ENCODE measurements around the gene KCNC4.
A peak's percentile ranks its signal among the peaks of the same experiment; 100 is the strongest.

KCNC4 gene

GRCh38 chr1:110250008-110250407, 39.9 kb downstream of the KCNC4 start:
- H2AFZ ChIP-seq (ENCODE audit: low read length), result no peak overlapping the region
- no peak overlapping the region for H3K14ac ChIP-seq (ENCODE audit: low read length)
- DNase-seq (ENCODE audit: low spot score), result no peak
- H2BK120ac ChIP-seq (ENCODE audit: low read depth, low read length), result no peak overlapping the region
- no peak overlapping the region for H3K23ac ChIP-seq (ENCODE audit: low read depth, low read length, poor library complexity)
- no peak overlapping the region for H3K4ac ChIP-seq (ENCODE audit: low read length)
- no peak overlapping the region for H3K18ac ChIP-seq (ENCODE audit: low read length)
- no peak overlapping the region for H4K8ac ChIP-seq (ENCODE audit: low read depth, low read length)
- H3K79me1 ChIP-seq (ENCODE audit: low read depth, low read length), result no peaks in the 10 kb centered on the region
- H3K4me2 ChIP-seq (ENCODE audit: insufficient read depth, low read length, poor library complexity, severe bottlenecking), result no peak overlapping the region
- no peak overlapping the region for H2BK15ac ChIP-seq (ENCODE audit: low read length)
- H3K27me3 ChIP-seq (ENCODE audit: control insufficient read depth in 3 of 3, insufficient read depth in 3 of 3, low read depth in 1 of 3, low read length in 3 of 3), result peaks cover 0 to 18% (median 0%) of the 10 kb centered on the region in 3 experiments
- no peak overlapping the region for H3K4me3 ChIP-seq (ENCODE audit: low read length in 2 of 2)
- H2BK12ac ChIP-seq (ENCODE audit: low read length), result no peak overlapping the region
- H4K91ac ChIP-seq (ENCODE audit: low read depth, low read length, poor library complexity), result no peak overlapping the region
- no peaks in the 10 kb centered on the region for H3K36me3 ChIP-seq (replicated peaks in 1 of 2; ENCODE audit: control insufficient read depth in 2 of 2, insufficient read depth in 2 of 2, low read length in 2 of 2)
- H3K9me3 ChIP-seq (replicated peaks in 1 of 2; ENCODE audit: control insufficient read depth in 2 of 2, insufficient read depth in 1 of 2, low read depth in 1 of 2, low read length in 2 of 2), result no peaks in the 10 kb centered on the region
- no peak overlapping the region for H3K9ac ChIP-seq (ENCODE audit: low read depth, low read length, poor library complexity)
- H3K4me1 ChIP-seq (ENCODE audit: control insufficient read depth in 2 of 2, insufficient read depth in 1 of 2, low read depth in 1 of 2, low read length in 2 of 2), result peaks cover under 1 to 5% of the 10 kb centered on the region in 2 donors
- WGBS, 2 donors (ENCODE audit: extremely low coverage in 2 of 2, insufficient read length in 2 of 2, insufficient replicate concordance in 1 of 2), result no CpG with 5 or more reads among the region's 4 CpGs
- H3K27ac ChIP-seq (replicated peaks; ENCODE audit: low read length), result no peak overlapping the region
- H2AK5ac ChIP-seq (ENCODE audit: low read depth, low read length), result no peak overlapping the region
- no peak overlapping the region for H2BK5ac ChIP-seq (ENCODE audit: low read length)

DNA sequence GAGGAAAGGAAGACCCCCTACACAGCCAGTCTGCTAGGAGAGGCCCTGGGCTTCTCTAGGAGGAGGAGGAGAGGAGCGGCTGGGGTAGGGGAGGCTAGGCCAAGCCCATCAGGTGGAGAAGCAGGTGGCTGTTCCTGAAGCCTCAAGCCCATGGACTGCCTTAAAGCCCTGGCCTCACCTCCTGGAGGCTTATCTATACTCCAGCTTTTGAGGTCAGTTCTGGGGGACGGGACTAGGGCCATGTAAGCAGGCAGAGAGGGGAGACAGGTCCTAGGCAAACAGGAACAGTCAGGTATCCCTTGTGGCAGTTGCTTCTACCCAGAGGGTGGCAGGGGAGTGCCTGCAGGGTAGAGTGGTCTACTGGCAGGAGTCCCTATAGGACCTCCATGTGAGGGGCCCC, 40.6 kb downstream of the KCNC4 start:
- Histone ChIP-seq H3K9ac (ENCODE audit: low read depth, low read length, poor library complexity) (no peak overlapping the region), H3K79me1 (ENCODE audit: low read depth, low read length) (no peaks in the 10 kb centered on the region), H2AFZ (ENCODE audit: low read length) (no peak overlapping the region), H3K9me3 (replicated peaks in 1 of 2; ENCODE audit: control insufficient read depth in 2 of 2, insufficient read depth in 1 of 2, low read depth in 1 of 2, low read length in 2 of 2) (no peaks in the 10 kb centered on the region), H3K18ac (ENCODE audit: low read length) (no peak overlapping the region), H3K4me2 (ENCODE audit: insufficient read depth, low read length, poor library complexity, severe bottlenecking) (no peak overlapping the region), H2BK5ac (ENCODE audit: low read length) (no peak overlapping the region), H2BK15ac (ENCODE audit: low read length) (no peak overlapping the region), H4K91ac (ENCODE audit: low read depth, low read length, poor library complexity) (no peak overlapping the region), H2BK12ac (ENCODE audit: low read length) (no peak overlapping the region), H3K4me3 (ENCODE audit: low read length in 2 of 2) (no peak overlapping the region), H3K27me3 (ENCODE audit: control insufficient read depth in 3 of 3, insufficient read depth in 3 of 3, low read depth in 1 of 3, low read length in 3 of 3) (peaks cover 0 to 10% (median 0%) of the 10 kb centered on the region in 3 experiments), H3K23ac (ENCODE audit: low read depth, low read length, poor library complexity) (peak overlapping the region; percentile 45), H3K4ac (ENCODE audit: low read length) (no peak overlapping the region), H3K14ac (ENCODE audit: low read length) (no peak overlapping the region), H3K4me1 (ENCODE audit: control insufficient read depth in 2 of 2, insufficient read depth in 1 of 2, low read depth in 1 of 2, low read length in 2 of 2) (peaks cover 4 to 12% of the 10 kb centered on the region in 2 donors), H3K36me3 (replicated peaks in 1 of 2; ENCODE audit: control insufficient read depth in 2 of 2, insufficient read depth in 2 of 2, low read length in 2 of 2) (no peaks in the 10 kb centered on the region), H2AK5ac (ENCODE audit: low read depth, low read length) (no peak overlapping the region), H2BK120ac (ENCODE audit: low read depth, low read length) (no peak overlapping the region), H4K8ac (ENCODE audit: low read depth, low read length) (no peak overlapping the region), H3K27ac (replicated peaks; ENCODE audit: low read length) (no peak overlapping the region)
- WGBS, 2 donors (ENCODE audit: extremely low coverage in 2 of 2, insufficient read length in 2 of 2, insufficient replicate concordance in 1 of 2), result no CpG with 5 or more reads among the region's 2 CpGs
- DNase-seq (ENCODE audit: low spot score), result no peak

DNA sequence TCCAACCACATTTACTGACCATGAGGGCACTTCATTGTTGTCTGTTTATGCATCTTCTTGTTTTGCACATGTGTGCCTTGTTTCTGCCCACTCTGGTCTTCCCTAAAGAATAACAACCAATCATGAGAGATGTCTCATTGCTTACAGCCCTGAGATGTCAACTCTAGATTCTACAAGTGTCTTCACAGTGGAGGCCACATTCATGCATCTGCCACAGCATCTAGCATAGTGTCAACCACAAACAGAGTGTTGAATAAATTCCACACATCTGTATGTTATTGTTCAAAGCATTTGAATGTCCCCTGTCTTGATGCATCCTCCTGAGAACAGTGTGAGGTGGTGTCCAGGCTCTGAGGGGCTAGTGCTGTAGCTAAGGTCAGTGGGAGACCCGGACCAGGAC, 43.1 kb downstream of the KCNC4 start:
- Histone ChIP-seq H2BK15ac (ENCODE audit: low read length) (no peak overlapping the region), H3K9me3 (replicated peaks in 1 of 2; ENCODE audit: control insufficient read depth in 2 of 2, insufficient read depth in 1 of 2, low read depth in 1 of 2, low read length in 2 of 2) (no peaks in the 10 kb centered on the region), H4K91ac (ENCODE audit: low read depth, low read length, poor library complexity) (no peak overlapping the region), H3K27ac (replicated peaks; ENCODE audit: low read length) (no peak overlapping the region), H3K18ac (ENCODE audit: low read length) (no peak overlapping the region), H2BK120ac (ENCODE audit: low read depth, low read length) (no peak overlapping the region), H3K36me3 (replicated peaks in 1 of 2; ENCODE audit: control insufficient read depth in 2 of 2, insufficient read depth in 2 of 2, low read length in 2 of 2) (no peaks in the 10 kb centered on the region), H3K4me2 (ENCODE audit: insufficient read depth, low read length, poor library complexity, severe bottlenecking) (no peak overlapping the region), H2BK12ac (ENCODE audit: low read length) (no peak overlapping the region), H3K4me1 (ENCODE audit: control insufficient read depth in 2 of 2, insufficient read depth in 1 of 2, low read depth in 1 of 2, low read length in 2 of 2) (peaks cover 7 to 14% of the 10 kb centered on the region in 2 donors), H2AFZ (ENCODE audit: low read length) (no peak overlapping the region), H2AK5ac (ENCODE audit: low read depth, low read length) (no peak overlapping the region), H3K14ac (ENCODE audit: low read length) (no peak overlapping the region), H3K23ac (ENCODE audit: low read depth, low read length, poor library complexity) (no peak overlapping the region), H3K4ac (ENCODE audit: low read length) (no peak overlapping the region), H3K9ac (ENCODE audit: low read depth, low read length, poor library complexity) (no peak overlapping the region), H2BK5ac (ENCODE audit: low read length) (no peak overlapping the region), H3K27me3 (ENCODE audit: control insufficient read depth in 3 of 3, insufficient read depth in 3 of 3, low read depth in 1 of 3, low read length in 3 of 3) (peaks cover 0 to 4% (median 0%) of the 10 kb centered on the region in 3 experiments), H3K4me3 (ENCODE audit: low read length in 2 of 2) (no peak overlapping the region), H3K79me1 (ENCODE audit: low read depth, low read length) (no peaks in the 10 kb centered on the region), H4K8ac (ENCODE audit: low read depth, low read length) (no peak overlapping the region)
- no CpG with 5 or more reads among the region's 1 CpG for WGBS, 2 donors (ENCODE audit: extremely low coverage in 2 of 2, insufficient read length in 2 of 2, insufficient replicate concordance in 1 of 2)
- DNase-seq (ENCODE audit: low spot score), result no peak

GRCh38 chr1:110254604-110255391, 44.7 kb downstream of the KCNC4 start:
- Histone ChIP-seq H3K9me3 (replicated peaks in 1 of 2; ENCODE audit: control insufficient read depth in 2 of 2, insufficient read depth in 1 of 2, low read depth in 1 of 2, low read length in 2 of 2) (no peaks in the 10 kb centered on the region), H3K27me3 (ENCODE audit: control insufficient read depth in 3 of 3, insufficient read depth in 3 of 3, low read depth in 1 of 3, low read length in 3 of 3) (peaks cover 0 to 9% (median 0%) of the 10 kb centered on the region in 3 experiments), H2BK5ac (ENCODE audit: low read length) (no peak overlapping the region), H4K8ac (ENCODE audit: low read depth, low read length) (no peak overlapping the region), H3K9ac (ENCODE audit: low read depth, low read length, poor library complexity) (no peak overlapping the region), H3K36me3 (replicated peaks in 1 of 2; ENCODE audit: control insufficient read depth in 2 of 2, insufficient read depth in 2 of 2, low read length in 2 of 2) (no peaks in the 10 kb centered on the region), H3K79me1 (ENCODE audit: low read depth, low read length) (no peaks in the 10 kb centered on the region), H3K4me1 (ENCODE audit: control insufficient read depth in 2 of 2, insufficient read depth in 1 of 2, low read depth in 1 of 2, low read length in 2 of 2) (peaks cover 7 to 14% of the 10 kb centered on the region in 2 donors), H3K4me3 (ENCODE audit: low read length in 2 of 2) (no peak overlapping the region), H2AFZ (ENCODE audit: low read length) (peak overlapping the region; percentile 51), H2AK5ac (ENCODE audit: low read depth, low read length) (no peak overlapping the region), H3K18ac (ENCODE audit: low read length) (no peak overlapping the region), H2BK12ac (ENCODE audit: low read length) (no peak overlapping the region), H2BK15ac (ENCODE audit: low read length) (no peak overlapping the region), H3K14ac (ENCODE audit: low read length) (no peak overlapping the region), H3K4me2 (ENCODE audit: insufficient read depth, low read length, poor library complexity, severe bottlenecking) (no peak overlapping the region), H3K4ac (ENCODE audit: low read length) (no peak overlapping the region), H4K91ac (ENCODE audit: low read depth, low read length, poor library complexity) (no peak overlapping the region), H3K23ac (ENCODE audit: low read depth, low read length, poor library complexity) (no peak overlapping the region), H2BK120ac (ENCODE audit: low read depth, low read length) (no peak overlapping the region), H3K27ac (replicated peaks; ENCODE audit: low read length) (no peak overlapping the region)
- DNase-seq (ENCODE audit: low spot score), result no peak
- no CpG with 5 or more reads among the region's 6 CpGs for WGBS, 2 donors (ENCODE audit: extremely low coverage in 2 of 2, insufficient read length in 2 of 2, insufficient replicate concordance in 1 of 2)

All from neuronal stem cell (in vitro differentiated cells).